HepG2 (cell line): ENCODE data around the gene PLSCR4. TPM values are rescaled to one million over a fixed set of nuclear protein-coding genes. Genes with fewer than 3 reads are reported as not detected.

Experiments used
- AHR ChIP-seq: IDR thresholded peaks from 2 replicates; pipeline ENCODE4 v1.6.1; 2018; ENCODE audit warnings: missing genetic modification reagents, missing compliant biosample characterization
- ARNT2 ChIP-seq: sonication (generic); formaldehyde crosslinking; IDR thresholded peaks from 2 replicates; pipeline ENCODE4 v1.8.0; 2022; ENCODE audit warnings: mild to moderate bottlenecking, low read depth, missing genetic modification reagents, moderate library complexity
- ATF7 ChIP-seq, 2 experiments: fragments of 450-650 bp in 1 of 2; sonication (generic) in 1 of 2; formaldehyde crosslinking in 1 of 2; IDR thresholded peaks; 2 replicates each; pipeline versions ENCODE4 v1.4.0 to v1.6.1; 2016 to 2020; ENCODE audit warnings: antibody characterized with exemption in 1 of 2, mild to moderate bottlenecking in 1 of 2, missing genetic modification reagents in 1 of 2
- EP300 ChIP-seq, 3 experiments: sonication (generic) in 1 of 3; formaldehyde crosslinking in 1 of 3; IDR thresholded peaks; 2 replicates each; pipeline versions ENCODE4 v1.5.1 to v1.6.1; 2011 to 2020; ENCODE audit warnings: low read depth in 2 of 3, low read length in 2 of 3, borderline replicate concordance in 1 of 3, improper control_type of control experiment in 1 of 3, mild to moderate bottlenecking in 1 of 3, missing genetic modification reagents in 1 of 3, moderate library complexity in 1 of 3
- MAFK ChIP-seq, 2 experiments: IDR thresholded peaks in 1 of 2; conservative IDR thresholded peaks in 1 of 2; 2 replicates each; pipeline ENCODE4 v1.6.1; 2011; ENCODE audit warnings: improper control_type of control experiment in 2 of 2, low read length in 2 of 2
- MYC ChIP-seq: sonication (generic); formaldehyde crosslinking; IDR thresholded peaks from 2 replicates; pipeline ENCODE4 v1.9.0; 2021; ENCODE audit warnings: missing genetic modification reagents, borderline replicate concordance
- NFKB2 ChIP-seq: sonication (generic); formaldehyde crosslinking; IDR thresholded peaks from 2 replicates; pipeline ENCODE4 v1.4.0; 2020; ENCODE audit warnings: missing genetic modification reagents, borderline replicate concordance
- NONO ChIP-seq, 2 experiments: fragments of 450-650 bp in 1 of 2; sonication (generic) in 1 of 2; formaldehyde crosslinking in 1 of 2; IDR thresholded peaks in 1 of 2; conservative IDR thresholded peaks in 1 of 2; 2 replicates each; pipeline versions ENCODE4 v1.6.1 to v1.8.0; 2017 to 2022; ENCODE audit warnings: mild to moderate bottlenecking in 1 of 2, missing genetic modification reagents in 1 of 2, moderate library complexity in 1 of 2
- PHB2 ChIP-seq: fragments of 450-650 bp; IDR thresholded peaks from 2 replicates; pipeline ENCODE4 v1.6.1; 2018; ENCODE audit not compliant: partially characterized antibody
- POGZ ChIP-seq: sonication (generic); formaldehyde crosslinking; IDR thresholded peaks from 2 replicates; pipeline ENCODE4 v1.4.0; 2020; ENCODE audit warnings: mild to moderate bottlenecking, missing genetic modification reagents
- TBL1XR1 ChIP-seq: fragments of 150-350 bp; IDR thresholded peaks from 2 replicates; pipeline ENCODE4 v1.6.1; 2014; ENCODE audit warnings: borderline replicate concordance, low read length; ENCODE audit not compliant: partially characterized antibody
- TBX2 ChIP-seq: sonication (generic); formaldehyde crosslinking; IDR thresholded peaks from 2 replicates; pipeline ENCODE4 v1.5.0; 2020; ENCODE audit warnings: missing genetic modification reagents, mild to moderate bottlenecking, borderline replicate concordance
- ZBTB7B ChIP-seq: sonication (generic); formaldehyde crosslinking; IDR thresholded peaks from 2 replicates; pipeline ENCODE4 v1.4.0; 2020; ENCODE audit warnings: missing genetic modification reagents
- ZNF121 ChIP-seq: sonication (generic); formaldehyde crosslinking; IDR thresholded peaks from 2 replicates; pipeline ENCODE4 v1.5.0; 2020; ENCODE audit warnings: mild to moderate bottlenecking, missing genetic modification reagents
- ZNF235 ChIP-seq: sonication (generic); formaldehyde crosslinking; IDR thresholded peaks from 2 replicates; pipeline ENCODE4 v1.8.1; 2023; ENCODE audit warnings: mild to moderate bottlenecking, missing genetic modification reagents, borderline replicate concordance
- ZNF282 ChIP-seq: fragments of 450-650 bp; IDR thresholded peaks from 2 replicates; pipeline ENCODE4 v1.6.1; 2018; ENCODE audit not compliant: partially characterized antibody
- ZNF317 ChIP-seq: sonication (generic); formaldehyde crosslinking; IDR thresholded peaks from 2 replicates; pipeline ENCODE4 v1.5.0; 2020; ENCODE audit warnings: mild to moderate bottlenecking, missing genetic modification reagents
- ZNF383 ChIP-seq: sonication (generic); formaldehyde crosslinking; IDR thresholded peaks from 2 replicates; pipeline ENCODE4 v1.4.0; 2020; ENCODE audit warnings: missing genetic modification reagents, mild to moderate bottlenecking, borderline replicate concordance
- ZNF547 ChIP-seq: sonication (generic); formaldehyde crosslinking; IDR thresholded peaks from 2 replicates; pipeline ENCODE4 v1.5.1; 2020; ENCODE audit warnings: mild to moderate bottlenecking, missing genetic modification reagents
- ZNF605 ChIP-seq: sonication (generic); formaldehyde crosslinking; IDR thresholded peaks from 2 replicates; pipeline ENCODE4 v1.8.0; 2022; ENCODE audit warnings: mild to moderate bottlenecking, missing genetic modification reagents
- ZNF616 ChIP-seq: sonication (generic); formaldehyde crosslinking; IDR thresholded peaks from 2 replicates; pipeline ENCODE4 v1.5.0; 2020; ENCODE audit warnings: low read depth, mild to moderate bottlenecking, missing genetic modification reagents
- ZNF747 ChIP-seq: sonication (generic); formaldehyde crosslinking; IDR thresholded peaks from 2 replicates; pipeline ENCODE4 v1.8.1; 2023; ENCODE audit warnings: missing genetic modification reagents, mild to moderate bottlenecking, borderline replicate concordance
- ZNF780A ChIP-seq: sonication (generic); formaldehyde crosslinking; IDR thresholded peaks from 2 replicates; pipeline ENCODE4 v1.8.0; 2022; ENCODE audit warnings: mild to moderate bottlenecking, missing genetic modification reagents, moderate library complexity
- polyA plus RNA-seq, 8 experiments: library from polyadenylated mRNA; depleted of rRNA in 3 of 8; stranded (reverse) in 7 of 8; unstranded in 1 of 8; fragments of >200 nt; fragmentation: Illumina TruSeq in 4 of 8; extraction: Trizol in 4 of 8; gene quantifications; 2 replicates each; pipeline versions ENCODE4 v1.2.1 to v1.2.3, GENCODE V29; 2011 to 2016; ENCODE audit warnings: low read depth in 4 of 8, missing spikeins in 1 of 8, mixed read lengths in 1 of 8; ENCODE audit not compliant: insufficient read depth in 1 of 8
- total RNA-seq, 5 experiments: library from RNA; depleted of rRNA; stranded (reverse); fragments of >200 nt; fragmentation: Illumina TruSeq; extraction: Trizol; gene quantifications; 2 replicates each; pipeline ENCODE4 v1.2.3, GENCODE V29; 2016; ENCODE audit warnings: low read depth in 1 of 5
- TF ChIP-seq, protein P1 (sequence below): IDR thresholded peaks from 2 replicates; pipeline ENCODE4 v1.6.1; 2016; ENCODE audit warnings: low read depth
- TF ChIP-seq, protein P2 (sequence below): sonication (generic); formaldehyde crosslinking; IDR thresholded peaks from 2 replicates; pipeline ENCODE4 v1.4.0; 2020; ENCODE audit warnings: missing genetic modification reagents, borderline replicate concordance

PLSCR4 gene
- total and polyA plus RNA-seq, 2 of the 13 experiments (the other 11 are each of a cell fraction or from before 2014, with no cell fraction given): 1.5 to 59.0 TPM

- TF ChIP-seq, protein P1, sequence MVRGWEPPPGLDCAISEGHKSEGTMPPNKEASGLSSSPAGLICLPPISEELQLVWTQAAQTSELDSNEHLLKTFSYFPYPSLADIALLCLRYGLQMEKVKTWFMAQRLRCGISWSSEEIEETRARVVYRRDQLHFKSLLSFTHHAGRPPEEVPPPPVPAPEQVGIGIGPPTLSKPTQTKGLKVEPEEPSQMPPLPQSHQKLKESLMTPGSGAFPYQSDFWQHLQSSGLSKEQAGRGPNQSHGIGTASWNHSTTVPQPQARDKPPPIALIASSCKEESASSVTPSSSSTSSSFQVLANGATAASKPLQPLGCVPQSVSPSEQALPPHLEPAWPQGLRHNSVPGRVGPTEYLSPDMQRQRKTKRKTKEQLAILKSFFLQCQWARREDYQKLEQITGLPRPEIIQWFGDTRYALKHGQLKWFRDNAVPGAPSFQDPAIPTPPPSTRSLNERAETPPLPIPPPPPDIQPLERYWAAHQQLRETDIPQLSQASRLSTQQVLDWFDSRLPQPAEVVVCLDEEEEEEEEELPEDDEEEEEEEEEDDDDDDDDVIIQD (CRISPR knock-in tag): peak; percentile 87
- TF ChIP-seq AHR (no peak; the same call in 1 of the 2 replicates), ZNF383 (CRISPR knock-in tag) (no peak), ARNT2 (peak; percentile 98), ZBTB7B (CRISPR knock-in tag) (peak; percentile 38; the same call in 1 of the 2 replicates), TBL1XR1 (peak; percentile 80), ZNF747 (CRISPR knock-in tag) (peak; percentile 81; the same call in 1 of the 2 replicates), ZNF605 (CRISPR knock-in tag) (no peak), ZNF235 (0 out of 2 replicates have a peak, but pooled peaks have one; percentile 29), ZNF121 (CRISPR knock-in tag) (0 out of 2 replicates have a peak, but pooled peaks have one; percentile 7), MAFK (conservative IDR thresholded peaks at IDR 0.05 in 1 of 2, IDR thresholded peaks at IDR 0.05 in 1 of 2; ENCODE audit: low read length in 2 of 2) (no peak), POGZ (peak; percentile 97), MYC (peak; percentile 60; the same call in 1 of the 2 replicates), ZNF780A (CRISPR knock-in tag) (peak; percentile 37; the same call in 1 of the 2 replicates), EP300 (IDR thresholded peaks at IDR 0.05; ENCODE audit: low read depth in 2 of 2, low read length in 2 of 2) (peak in 1 of 2 experiments; percentile 71; a peak in 1 of 4 replicates), EP300 (CRISPR knock-in tag; IDR thresholded peaks at IDR 0.05; ENCODE audit: borderline replicate concordance) (peak; percentile 34; the same call in 1 of the 2 replicates), ATF7 (IDR thresholded peaks at IDR 0.05) (no peak), ATF7 (CRISPR knock-in tag; IDR thresholded peaks at IDR 0.05) (no peak), NONO (IDR thresholded peaks at IDR 0.05) (no peak), NONO (CRISPR knock-in tag; conservative IDR thresholded peaks at IDR 0.05) (peak; percentile 97), PHB2 (no peak), ZNF282 (no peak), NFKB2 (CRISPR knock-in tag) (peak; percentile 86), ZNF616 (CRISPR knock-in tag) (0 out of 2 replicates have a peak, but pooled peaks have one; percentile 75), ZNF317 (CRISPR knock-in tag) (no peak; the same call in 1 of the 2 replicates), TBX2 (CRISPR knock-in tag) (peak; percentile 90), ZNF547 (CRISPR knock-in tag) (0 out of 2 replicates have a peak, but pooled peaks have one; percentile 53)
- TF ChIP-seq, protein P2, sequence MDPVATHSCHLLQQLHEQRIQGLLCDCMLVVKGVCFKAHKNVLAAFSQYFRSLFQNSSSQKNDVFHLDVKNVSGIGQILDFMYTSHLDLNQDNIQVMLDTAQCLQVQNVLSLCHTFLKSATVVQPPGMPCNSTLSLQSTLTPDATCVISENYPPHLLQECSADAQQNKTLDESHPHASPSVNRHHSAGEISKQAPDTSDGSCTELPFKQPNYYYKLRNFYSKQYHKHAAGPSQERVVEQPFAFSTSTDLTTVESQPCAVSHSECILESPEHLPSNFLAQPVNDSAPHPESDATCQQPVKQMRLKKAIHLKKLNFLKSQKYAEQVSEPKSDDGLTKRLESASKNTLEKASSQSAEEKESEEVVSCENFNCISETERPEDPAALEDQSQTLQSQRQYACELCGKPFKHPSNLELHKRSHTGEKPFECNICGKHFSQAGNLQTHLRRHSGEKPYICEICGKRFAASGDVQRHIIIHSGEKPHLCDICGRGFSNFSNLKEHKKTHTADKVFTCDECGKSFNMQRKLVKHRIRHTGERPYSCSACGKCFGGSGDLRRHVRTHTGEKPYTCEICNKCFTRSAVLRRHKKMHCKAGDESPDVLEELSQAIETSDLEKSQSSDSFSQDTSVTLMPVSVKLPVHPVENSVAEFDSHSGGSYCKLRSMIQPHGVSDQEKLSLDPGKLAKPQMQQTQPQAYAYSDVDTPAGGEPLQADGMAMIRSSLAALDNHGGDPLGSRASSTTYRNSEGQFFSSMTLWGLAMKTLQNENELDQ: no peak
Measured at GRCh38 chr3:146160964-146161662, 89.8 kb downstream of the PLSCR4 start, which contains the start of gene PLOD2 (continued).
